ENCODE results near the gene PTPN2. TPM values are rescaled to one million over a fixed set of nuclear protein-coding genes. Genes with fewer than 3 reads are reported as not detected.

Gene PTPN2
- total RNA-seq, 4 donors from 2014 or later, result 36.9 to 49.2 (median 38.7) TPM

DNA sequence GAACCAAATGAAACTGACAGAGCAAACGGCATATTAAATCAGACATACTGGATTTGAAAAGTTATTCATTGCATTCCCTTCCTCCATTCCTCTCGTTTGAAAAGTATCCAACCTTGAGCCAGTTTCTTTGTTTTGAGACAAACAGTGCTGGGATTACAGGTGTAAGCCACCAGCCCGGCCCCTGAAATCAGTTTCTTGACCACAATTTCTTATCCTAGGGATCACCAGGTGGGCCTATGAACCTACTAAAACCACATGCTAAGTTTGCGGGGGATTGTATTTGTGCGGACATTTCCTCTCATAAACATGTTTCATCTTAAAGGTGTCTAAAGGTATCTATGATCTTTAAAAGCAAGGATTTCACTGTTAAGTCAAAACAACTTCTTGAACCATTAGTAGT is 11.6 kb downstream of the PTPN2 start:
- no peak overlapping the region for H3K27ac ChIP-seq

DNA sequence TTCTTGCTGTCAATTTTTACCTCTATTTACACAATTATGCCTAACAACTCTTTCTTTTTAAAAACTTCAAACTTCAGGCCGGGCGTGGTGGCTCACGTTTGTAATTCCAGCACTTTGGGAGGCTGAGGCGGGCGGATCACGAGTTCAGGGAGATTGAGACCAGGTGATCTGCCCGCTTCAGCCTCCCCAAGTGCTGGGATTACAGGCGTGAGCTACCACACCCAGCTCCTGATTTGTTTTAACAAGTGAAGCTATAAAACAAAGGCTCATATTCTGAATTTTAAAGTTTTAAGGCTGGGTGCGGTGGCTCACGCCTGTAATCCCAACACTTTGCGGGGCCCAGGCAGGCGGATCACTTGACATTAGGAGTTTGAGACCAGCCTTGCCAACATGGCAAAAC is 15.5 kb downstream of the PTPN2 start:
- TF ChIP-seq POLR2A (IDR thresholded peaks at IDR 0.05), result no peak
- TF ChIP-seq, protein P1, sequence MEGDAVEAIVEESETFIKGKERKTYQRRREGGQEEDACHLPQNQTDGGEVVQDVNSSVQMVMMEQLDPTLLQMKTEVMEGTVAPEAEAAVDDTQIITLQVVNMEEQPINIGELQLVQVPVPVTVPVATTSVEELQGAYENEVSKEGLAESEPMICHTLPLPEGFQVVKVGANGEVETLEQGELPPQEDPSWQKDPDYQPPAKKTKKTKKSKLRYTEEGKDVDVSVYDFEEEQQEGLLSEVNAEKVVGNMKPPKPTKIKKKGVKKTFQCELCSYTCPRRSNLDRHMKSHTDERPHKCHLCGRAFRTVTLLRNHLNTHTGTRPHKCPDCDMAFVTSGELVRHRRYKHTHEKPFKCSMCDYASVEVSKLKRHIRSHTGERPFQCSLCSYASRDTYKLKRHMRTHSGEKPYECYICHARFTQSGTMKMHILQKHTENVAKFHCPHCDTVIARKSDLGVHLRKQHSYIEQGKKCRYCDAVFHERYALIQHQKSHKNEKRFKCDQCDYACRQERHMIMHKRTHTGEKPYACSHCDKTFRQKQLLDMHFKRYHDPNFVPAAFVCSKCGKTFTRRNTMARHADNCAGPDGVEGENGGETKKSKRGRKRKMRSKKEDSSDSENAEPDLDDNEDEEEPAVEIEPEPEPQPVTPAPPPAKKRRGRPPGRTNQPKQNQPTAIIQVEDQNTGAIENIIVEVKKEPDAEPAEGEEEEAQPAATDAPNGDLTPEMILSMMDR (IDR thresholded peaks at IDR 0.05), result no peak
- TF ChIP-seq POLR2AphosphoS5 (IDR thresholded peaks at IDR 0.05), result no peak
- WGBS, result 93% methylated on average over 12 of the region's 12 CpGs
- no peak for DNase-seq (ENCODE audit: low spot score in 2 of 2)

More for the DNA sequence above, 11.6 kb downstream of the PTPN2 start:
- TF ChIP-seq EP300 (IDR thresholded peaks at IDR 0.05) (no peak), POLR2A (IDR thresholded peaks at IDR 0.05) (no peak)
- TF ChIP-seq, protein P1 (IDR thresholded peaks at IDR 0.05), result no peak
- Histone ChIP-seq H3K4me1 (no peaks in the 10 kb centered on the region), H3K36me3 (no peaks in the 10 kb centered on the region), H3K9me3 (no peaks in the 10 kb centered on the region), H3K4me3 (no peak overlapping the region), H3K27me3 (no peaks in the 10 kb centered on the region)
- DNase-seq (ENCODE audit: low spot score in 2 of 2), result no peak
- WGBS, result 86% methylated on average over 5 of the region's 5 CpGs

DNA sequence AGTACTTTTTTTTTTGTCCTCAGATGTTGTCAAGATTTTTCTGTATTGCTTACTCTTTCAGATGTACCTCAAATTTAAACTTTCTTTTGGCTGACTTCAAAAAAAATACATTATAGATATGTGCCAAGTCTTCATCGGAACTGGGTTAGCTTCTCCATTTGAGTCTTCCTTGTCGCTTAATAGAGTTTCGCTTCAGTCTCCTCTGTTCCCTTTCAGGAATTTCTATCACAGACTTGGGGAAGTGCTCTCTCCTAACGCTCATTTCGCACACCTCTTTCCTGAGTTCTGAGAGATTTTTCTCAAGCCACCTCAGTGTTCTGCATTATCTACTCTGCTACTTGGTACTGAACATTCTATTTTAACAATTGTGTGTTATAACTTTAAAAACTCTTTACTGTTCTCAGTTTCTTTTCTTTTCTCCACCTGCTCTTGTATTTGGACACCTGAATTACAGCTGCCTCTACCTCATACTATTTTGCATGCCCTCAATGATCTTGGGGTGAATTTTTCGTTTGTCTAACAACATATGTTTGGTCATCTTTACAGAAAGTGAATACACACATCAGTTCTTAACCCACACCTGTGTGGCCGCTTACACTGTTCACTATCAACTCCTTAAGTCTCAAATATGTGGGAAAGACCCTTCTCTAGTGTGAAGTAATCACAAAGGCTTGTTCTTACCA is 16.5 kb downstream of the PTPN2 start:
- DNase-seq (ENCODE audit: low spot score in 2 of 2), result no peak
- H3K36me3 ChIP-seq, result no peaks in the 10 kb centered on the region
- TF ChIP-seq, protein P1 (IDR thresholded peaks at IDR 0.05), result no peak
- TF ChIP-seq POLR2AphosphoS5 (IDR thresholded peaks at IDR 0.05) (no peak), EP300 (IDR thresholded peaks at IDR 0.05) (no peak), POLR2A (IDR thresholded peaks at IDR 0.05) (no peak)
- no peak overlapping the region for H3K27ac ChIP-seq
- no peaks in the 10 kb centered on the region for H3K27me3 ChIP-seq
- 85% methylated on average over 7 of the region's 7 CpGs for WGBS
- H3K4me3 ChIP-seq, result no peak overlapping the region
- H3K4me1 ChIP-seq, result peaks cover 12% of the 10 kb centered on the region
- no peaks in the 10 kb centered on the region for H3K9me3 ChIP-seq

More for the DNA sequence above, 15.5 kb downstream of the PTPN2 start:
- H3K9me3 ChIP-seq, result no peaks in the 10 kb centered on the region
- no peak overlapping the region for H3K27ac ChIP-seq
- H3K36me3 ChIP-seq, result no peaks in the 10 kb centered on the region
- H3K4me1 ChIP-seq, result peaks cover 2% of the 10 kb centered on the region
- no peak overlapping the region for H3K4me3 ChIP-seq
- no peaks in the 10 kb centered on the region for H3K27me3 ChIP-seq

DNA sequence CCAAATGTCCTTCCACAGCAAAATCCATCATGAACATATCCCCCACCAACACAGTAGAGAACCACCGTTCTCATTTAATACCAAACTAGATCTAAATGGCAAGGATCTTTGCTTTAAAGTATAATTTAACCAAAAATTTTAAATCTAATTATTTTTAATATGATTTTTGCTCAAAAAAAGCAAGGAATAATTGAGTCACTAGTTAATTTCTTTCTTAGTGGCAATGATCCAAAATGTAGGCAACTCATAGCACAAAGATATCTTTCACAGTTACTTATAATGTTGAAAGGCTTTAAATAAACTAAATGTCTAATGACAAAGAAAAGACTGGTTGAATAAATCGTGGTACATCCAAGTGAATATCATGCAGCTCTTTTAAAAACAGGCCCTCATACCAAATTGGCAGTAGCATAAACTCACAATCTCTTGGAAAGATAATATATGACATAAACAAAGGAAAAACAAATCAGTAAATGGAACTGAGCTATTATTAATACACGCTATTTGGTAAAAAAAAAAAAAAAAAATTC is 20.3 kb downstream of the PTPN2 start:
- 83% methylated on average over 3 of the region's 3 CpGs for WGBS
- H3K4me1 ChIP-seq, result peaks cover 21% of the 10 kb centered on the region

DNA sequence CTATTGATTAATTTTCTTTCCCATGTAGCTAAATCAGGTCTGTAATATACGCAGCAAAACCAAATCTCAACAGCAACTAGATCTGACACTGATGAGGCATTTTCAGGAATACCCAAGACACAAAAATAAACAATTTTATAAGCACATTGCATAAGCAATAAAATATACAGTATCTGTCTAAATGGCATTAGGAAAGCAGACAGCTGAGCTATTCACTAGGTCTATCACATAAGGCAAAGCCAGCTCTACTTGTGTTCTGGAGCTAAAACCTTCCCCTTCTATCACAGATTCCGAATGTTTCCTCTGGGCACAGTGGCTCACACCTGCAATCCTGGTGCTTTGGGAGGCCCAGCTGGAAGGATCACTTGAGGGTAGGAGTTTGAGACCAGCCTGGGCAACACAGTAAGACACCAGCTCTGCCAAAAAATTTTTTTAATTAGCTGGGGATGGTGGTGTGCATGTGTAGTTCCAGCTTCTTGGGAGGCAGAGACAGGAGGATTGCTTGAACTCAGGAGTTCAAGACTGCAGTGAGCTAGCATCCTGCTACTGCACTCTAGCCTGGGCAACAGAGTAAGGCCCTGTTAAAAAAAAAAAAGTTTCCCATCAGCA is 21.1 kb downstream of the PTPN2 start:
- 94% methylated on average over 2 of the region's 2 CpGs for WGBS
- H3K27ac ChIP-seq, result no peak overlapping the region
- H3K4me3 ChIP-seq, result no peak overlapping the region
- TF ChIP-seq, protein P1 (IDR thresholded peaks at IDR 0.05), result no peak
- TF ChIP-seq EP300 (IDR thresholded peaks at IDR 0.05) (no peak), POLR2AphosphoS5 (IDR thresholded peaks at IDR 0.05) (no peak), POLR2A (IDR thresholded peaks at IDR 0.05) (no peak)
- no peak for DNase-seq (ENCODE audit: low spot score in 2 of 2)
- no peaks in the 10 kb centered on the region for H3K36me3 ChIP-seq
- H3K9me3 ChIP-seq, result no peaks in the 10 kb centered on the region
- peaks cover 21% of the 10 kb centered on the region for H3K4me1 ChIP-seq
- no peaks in the 10 kb centered on the region for H3K27me3 ChIP-seq

More for the DNA sequence above, 20.3 kb downstream of the PTPN2 start:
- no peaks in the 10 kb centered on the region for H3K36me3 ChIP-seq
- no peaks in the 10 kb centered on the region for H3K9me3 ChIP-seq
- DNase-seq (ENCODE audit: low spot score in 2 of 2), result no peak
- no peaks in the 10 kb centered on the region for H3K27me3 ChIP-seq
- H3K27ac ChIP-seq, result no peak overlapping the region
- TF ChIP-seq POLR2A (IDR thresholded peaks at IDR 0.05) (no peak), POLR2AphosphoS5 (IDR thresholded peaks at IDR 0.05) (no peak), EP300 (IDR thresholded peaks at IDR 0.05) (no peak)
- TF ChIP-seq, protein P1 (IDR thresholded peaks at IDR 0.05), result no peak
- H3K4me3 ChIP-seq, result no peak overlapping the region
